Kidney glomerular epithelial cell (primary cell): ENCODE data around the gene KCTD2.
"Not testable (repeated sequence)": the region's sequence is repeated elsewhere in the genome, so short reads cannot be mapped to it uniquely, and the experiment has no call there.

Experiments
- DNase-seq: peaks from one replicate; lab custom pipeline; 2025; lab: John Stamatoyannopoulos, UW

The KCTD2 gene, protein sequence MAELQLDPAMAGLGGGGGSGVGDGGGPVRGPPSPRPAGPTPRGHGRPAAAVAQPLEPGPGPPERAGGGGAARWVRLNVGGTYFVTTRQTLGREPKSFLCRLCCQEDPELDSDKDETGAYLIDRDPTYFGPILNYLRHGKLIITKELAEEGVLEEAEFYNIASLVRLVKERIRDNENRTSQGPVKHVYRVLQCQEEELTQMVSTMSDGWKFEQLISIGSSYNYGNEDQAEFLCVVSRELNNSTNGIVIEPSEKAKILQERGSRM

DNA sequence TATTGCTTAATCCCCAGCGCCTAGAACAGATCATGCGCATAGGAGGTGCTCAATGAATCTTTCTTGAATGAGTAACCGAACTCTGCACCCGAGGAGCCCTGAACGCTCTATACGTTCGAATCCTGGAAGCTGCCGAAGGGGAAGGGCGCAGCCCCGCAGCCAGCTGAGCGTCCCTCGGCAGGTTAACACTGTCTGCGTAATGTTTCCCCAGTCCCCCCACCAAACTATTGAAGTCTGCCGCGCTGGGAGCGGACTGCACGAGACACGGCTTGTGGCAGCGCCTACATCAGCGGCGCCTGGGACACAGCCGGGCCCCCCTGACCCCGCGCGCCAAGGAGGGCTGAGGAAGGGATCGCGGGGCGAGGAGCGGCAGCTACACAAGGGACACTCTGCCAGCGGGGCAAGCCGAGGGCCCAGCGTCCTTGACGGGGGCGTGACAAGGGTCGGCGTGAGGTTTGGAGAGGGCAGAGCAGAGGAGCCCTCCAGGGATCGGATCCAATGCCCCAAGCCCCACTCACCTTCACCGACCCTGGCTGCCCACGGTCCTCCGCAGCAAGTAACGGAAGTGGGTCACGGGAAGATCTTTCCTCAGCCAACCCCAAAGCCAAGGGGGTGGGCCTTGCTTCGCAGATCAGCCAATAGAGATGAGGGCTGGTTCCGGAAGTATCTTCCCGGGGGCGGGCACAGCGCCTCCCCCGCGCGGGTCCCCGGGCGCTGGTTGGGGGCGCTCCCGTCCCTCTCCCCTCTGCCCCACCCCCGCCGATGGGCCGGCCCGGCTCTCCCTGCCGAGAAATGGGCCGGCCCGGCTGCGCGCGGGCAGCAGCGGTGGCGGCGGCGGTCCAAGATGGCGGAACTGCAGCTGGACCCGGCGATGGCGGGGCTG, at the start of gene KCTD2, which contains the start of gene ATP5PD:
Gene KCTD2 (plus strand): TSS at position 819 of the 883 bp plus-strand sequence. CDS start 26 bp downstream, at position 845.
Gene ATP5PD (minus strand): TSS at position 563 of the 883 bp plus-strand sequence. CDS start 4,319 bp downstream, outside the sequence.
- DNase-seq: peak; percentile 87

DNA sequence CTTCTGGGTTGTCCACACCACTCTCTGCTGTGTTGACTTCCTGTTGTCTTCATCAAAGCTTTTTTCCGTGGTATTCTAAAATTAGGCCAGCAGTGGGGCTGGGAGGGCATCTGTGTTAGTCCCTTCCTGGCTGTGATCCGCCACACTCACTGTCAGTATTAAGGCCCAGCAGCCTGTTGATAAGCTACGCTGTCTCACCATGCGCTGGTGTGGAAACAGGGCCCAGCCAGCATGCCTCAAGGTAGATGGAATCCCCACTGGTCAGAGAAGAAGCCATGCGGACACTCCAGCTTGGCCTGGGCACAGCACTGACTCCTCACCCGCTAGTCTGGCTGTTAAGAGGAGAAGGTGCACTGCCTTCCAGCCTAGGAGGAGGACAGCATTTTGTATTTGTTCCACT, 48.2 kb upstream of the KCTD2 start:
- DNase-seq: no peak

DNA sequence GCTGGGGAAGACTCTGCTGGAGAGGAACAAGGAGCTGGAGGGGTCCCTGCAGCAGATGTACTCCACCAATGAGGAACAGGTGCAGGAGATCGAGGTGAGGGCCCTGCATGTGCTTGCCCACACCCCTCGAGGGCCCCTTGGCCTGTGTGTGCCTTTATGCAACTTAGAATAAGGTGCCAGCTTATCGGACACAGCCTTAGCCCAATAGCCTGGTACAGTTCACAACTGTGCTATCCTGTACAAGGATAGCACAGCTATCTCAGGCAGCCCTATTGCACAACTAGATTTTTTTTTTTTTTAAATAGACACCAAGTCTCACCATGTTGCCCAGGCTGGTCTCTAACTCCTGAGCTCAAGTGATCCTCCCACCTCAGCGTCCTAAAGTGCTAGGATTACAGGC, 47.5 kb upstream of the KCTD2 start:
- DNase-seq: no peak

DNA sequence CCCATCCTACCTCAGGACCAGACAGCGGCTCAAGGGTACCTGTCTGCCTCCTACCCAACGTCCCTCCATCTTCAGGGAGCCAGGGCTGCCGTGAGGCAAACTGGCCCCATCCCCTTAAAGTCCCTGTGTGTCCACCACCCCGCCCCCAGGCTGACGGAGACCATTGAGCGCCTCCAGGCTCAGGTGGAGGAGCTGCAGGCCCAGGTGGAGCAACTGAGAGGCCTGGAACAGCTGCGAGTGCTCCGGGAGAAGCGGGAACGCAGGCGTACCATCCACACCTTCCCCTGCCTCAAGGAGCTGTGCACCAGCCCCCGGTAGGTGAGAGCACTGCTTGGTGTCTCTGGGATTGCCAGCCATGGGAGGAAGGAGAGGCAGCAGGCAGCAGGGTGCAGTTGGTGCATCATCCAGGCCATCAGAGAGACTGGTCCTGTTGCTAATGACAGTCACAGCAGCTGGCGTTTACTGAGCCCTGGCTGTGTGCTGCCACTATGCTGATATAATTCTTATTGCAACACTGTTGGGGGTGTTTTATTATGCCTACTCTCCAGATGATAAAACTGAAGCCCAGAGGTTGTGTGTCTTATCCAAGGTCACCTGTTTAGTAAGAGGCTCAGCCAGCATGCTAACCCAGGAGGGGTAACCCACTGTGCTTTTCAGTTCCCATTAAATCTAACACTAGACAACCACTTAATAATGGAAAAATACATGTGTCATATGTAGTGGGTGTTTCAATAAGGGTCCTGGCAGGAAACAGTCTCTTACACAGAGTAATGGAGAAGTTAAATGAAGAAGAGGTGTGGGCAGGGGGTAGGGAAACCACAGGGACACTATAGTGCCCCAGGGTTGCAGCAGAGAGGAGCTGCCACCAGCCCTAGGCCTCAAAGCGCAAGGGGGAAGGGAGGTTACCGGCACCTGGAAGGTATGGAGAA, 44.8 kb upstream of the KCTD2 start:
- DNase-seq: no peak

DNA sequence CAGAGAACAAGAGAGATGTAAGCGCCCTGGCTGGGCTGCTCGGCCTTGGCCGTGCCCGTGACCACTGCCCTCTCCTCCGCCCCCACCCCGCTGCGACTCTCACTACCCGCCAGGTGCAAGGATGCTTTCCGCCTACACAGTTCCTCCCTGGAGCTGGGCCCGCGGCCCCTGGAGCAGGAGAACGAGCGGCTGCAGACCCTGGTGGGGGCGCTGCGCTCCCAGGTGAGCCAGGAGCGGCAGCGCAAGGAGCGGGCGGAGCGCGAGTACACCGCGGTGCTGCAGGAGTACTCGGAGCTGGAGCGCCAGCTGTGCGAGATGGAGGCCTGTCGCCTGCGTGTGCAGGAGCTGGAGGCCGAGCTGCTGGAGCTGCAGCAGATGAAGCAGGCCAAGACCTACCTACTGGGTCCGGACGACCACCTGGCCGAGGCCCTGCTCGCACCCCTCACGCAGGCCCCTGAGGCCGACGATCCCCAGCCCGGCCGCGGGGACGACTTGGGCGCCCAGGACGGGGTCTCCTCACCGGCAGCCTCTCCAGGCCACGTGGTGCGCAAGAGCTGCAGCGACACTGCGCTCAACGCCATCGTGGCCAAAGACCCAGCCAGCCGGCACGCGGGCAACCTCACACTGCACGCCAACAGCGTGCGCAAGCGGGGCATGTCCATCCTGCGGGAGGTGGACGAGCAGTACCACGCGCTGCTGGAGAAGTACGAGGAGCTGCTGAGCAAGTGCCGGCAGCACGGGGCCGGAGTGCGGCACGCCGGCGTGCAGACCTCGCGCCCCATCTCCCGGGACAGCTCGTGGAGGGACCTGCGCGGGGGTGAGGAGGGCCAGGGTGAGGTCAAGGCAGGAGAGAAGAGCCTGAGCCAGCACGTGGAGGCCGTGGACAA, 43.7 kb upstream of the KCTD2 start:
- DNase-seq: no peak

DNA sequence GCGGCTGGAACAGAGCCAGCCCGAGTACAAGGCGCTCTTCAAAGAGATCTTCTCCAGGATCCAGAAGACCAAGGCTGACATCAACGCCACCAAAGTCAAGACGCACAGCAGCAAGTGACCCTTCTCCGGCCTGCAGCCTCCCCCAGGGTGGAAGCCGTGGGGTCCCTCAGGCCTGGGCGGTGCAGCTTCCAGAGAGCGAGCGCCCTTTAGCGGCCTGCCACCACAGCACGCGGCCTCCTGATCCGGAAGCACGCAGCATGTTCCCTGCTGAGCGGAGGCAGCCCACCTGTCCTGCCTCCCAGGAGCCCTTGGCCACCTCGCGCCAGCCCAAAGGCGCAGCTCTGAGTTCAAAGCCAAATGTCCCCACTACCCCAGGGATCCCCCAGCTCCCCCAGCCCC, 43.1 kb upstream of the KCTD2 start:
- DNase-seq: no peak

DNA sequence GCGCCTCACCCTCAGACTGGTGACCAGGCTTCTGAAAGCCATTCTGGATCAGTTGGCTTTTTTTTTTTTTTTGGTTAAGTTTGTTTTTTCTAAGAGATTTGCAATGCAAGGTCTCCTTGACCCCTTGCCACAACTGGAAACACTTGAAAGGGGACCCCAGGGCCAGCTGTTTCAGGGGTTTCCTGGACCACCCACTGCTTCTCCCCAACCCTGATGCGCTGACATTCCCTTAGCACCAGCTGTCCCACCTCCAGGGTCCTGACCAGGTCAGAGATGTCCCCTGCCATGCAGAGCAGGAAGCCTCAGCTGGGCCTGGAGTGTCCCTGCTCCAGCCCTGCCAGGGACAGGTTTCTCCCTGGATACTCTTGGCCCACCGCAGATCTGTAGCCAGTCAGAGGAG, 42.7 kb upstream of the KCTD2 start:
- DNase-seq: no peak

DNA sequence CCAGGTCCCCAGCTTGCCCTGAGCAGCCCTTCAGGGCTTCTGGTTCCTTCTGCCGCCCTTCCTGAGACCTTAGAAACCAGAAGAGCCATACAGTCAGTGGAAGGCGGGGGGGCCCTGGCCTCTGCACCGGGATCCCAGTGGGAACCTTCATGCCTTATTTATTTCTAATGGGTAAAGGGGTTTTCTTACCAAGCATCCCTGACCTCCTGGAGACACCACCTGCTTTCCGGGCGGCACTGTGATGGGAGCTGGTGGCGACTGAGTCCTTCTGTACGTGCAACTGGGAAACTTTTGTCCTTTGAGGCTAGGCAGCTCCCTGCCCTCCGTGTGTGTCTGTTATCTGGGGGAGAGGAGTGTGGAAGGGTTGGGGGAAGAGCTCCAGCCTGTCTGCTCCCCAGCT, 41.7 kb upstream of the KCTD2 start:
- no peak for DNase-seq

DNA sequence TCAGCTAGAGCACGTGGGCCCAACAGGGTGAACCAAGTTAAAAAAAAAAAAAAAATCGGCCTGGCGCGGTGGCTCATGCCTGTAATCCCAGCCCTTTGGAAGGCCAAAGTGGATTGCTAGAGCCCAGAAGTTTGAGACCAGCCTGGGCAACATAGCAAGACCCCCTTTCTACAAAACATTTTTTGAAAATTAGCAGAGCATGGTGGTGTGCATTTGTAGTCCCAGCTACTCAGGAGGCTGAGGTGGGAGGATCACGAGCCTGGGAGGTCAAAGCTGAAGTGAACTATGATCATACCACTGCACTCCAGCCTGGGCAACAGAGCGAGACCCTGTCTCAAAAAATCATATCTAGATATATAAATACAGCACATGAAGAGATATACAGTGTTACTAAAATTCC, 40.9 kb upstream of the KCTD2 start:
- DNase-seq: not testable (repeated sequence)

DNA sequence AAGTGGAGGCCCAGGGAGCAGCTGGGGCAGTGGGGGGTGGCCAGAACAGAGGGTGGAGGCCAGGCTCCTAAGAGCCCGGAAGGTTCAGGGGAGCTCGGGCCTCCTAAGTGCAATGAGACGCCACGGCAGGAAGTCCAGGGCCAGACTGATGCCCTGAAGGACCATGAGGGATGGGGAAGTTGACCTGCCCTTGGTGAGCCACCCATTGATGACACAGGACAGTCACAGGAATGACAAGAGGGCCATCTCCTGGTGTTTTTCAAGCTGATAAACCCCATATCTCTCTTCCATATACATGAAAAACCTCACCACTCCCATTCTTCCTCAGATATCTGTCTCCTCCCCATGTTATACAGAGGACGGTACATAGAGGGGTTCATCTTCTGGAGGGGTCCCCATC, 40.4 kb upstream of the KCTD2 start:
- no peak for DNase-seq

DNA sequence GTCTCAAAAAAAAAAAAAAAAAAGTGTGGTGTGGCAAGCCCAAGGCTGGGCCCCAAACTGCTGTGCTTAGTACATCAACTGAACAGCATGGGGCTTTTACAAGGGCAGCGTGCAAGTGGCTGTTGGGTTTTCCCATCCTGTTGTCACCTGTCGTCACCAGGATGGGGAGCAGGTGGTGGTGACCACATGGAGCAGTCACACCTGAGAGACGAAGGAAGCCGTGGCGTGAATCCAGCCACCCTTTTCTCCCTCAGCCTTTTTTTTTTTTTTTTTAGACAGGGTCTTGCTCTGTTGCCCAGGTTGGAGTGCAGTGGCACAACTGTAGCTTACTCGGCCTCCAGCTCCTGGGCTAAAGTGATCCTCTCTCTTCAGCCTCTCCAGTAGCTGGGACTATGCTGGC, 38.7 kb upstream of the KCTD2 start:
- DNase-seq: no peak

DNA sequence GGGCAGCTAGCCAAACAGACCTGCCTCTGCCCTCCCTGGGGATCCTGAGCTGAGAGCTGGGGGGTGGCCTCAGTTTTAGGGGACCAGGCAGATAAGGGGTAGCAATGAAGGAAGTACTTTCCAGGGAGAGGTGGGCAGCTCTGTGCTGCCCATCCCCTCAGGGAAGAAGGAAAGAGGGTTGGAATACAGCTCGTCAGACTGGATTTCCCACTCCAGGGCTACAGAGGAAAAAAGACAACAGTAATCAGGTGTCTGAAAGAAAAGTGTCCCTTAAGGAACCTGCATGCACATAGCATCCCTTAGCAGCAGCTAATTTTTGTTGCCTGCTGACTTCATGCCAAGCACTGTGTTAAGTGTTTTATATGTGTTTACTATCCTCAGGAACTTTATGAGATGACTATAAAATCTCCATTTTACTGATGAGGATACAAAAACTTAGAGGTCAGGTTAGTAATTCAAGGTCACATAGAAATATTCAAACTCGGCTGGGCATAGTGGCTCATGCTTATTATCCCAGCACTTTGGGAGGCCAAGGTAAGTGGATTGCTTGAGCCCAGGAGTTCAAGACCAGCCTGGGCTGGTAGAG, 37.8 kb upstream of the KCTD2 start:
- DNase-seq: no peak

DNA sequence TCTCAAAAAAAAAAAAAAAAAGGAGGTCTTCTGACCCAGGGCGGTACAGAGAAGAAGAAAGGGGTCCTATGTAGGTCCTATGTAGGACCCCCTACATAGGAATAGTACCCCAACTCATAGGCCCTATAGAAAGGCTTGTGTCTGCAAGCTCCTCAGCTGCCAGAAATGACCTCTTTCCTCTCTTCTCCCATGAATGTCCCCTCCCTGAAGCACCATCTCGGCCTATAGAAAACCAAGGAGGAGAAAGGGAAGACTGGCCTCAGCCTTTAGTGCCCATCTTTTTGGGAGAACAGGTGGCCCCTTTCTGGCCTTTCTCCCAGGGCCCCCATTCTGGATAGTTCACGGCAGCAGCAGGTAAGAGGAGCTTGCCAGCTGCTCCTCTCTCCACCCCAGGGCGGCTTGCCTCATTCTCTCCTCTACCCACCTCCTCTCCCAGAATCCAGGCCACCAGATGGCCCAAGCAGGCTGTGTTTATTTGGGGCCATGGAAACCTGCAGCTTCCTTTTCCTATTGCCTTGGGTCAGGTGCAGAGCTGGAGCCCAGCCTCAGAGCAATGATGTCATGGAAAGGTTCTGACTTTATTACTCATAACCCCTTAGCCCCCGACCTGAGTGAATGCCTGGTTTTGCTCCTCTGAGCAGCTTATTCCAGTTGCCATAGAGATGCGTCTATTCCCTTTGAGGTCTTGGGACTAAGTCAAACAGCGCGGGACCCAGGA, 36.2 kb upstream of the KCTD2 start:
- DNase-seq: peak; percentile 15

DNA sequence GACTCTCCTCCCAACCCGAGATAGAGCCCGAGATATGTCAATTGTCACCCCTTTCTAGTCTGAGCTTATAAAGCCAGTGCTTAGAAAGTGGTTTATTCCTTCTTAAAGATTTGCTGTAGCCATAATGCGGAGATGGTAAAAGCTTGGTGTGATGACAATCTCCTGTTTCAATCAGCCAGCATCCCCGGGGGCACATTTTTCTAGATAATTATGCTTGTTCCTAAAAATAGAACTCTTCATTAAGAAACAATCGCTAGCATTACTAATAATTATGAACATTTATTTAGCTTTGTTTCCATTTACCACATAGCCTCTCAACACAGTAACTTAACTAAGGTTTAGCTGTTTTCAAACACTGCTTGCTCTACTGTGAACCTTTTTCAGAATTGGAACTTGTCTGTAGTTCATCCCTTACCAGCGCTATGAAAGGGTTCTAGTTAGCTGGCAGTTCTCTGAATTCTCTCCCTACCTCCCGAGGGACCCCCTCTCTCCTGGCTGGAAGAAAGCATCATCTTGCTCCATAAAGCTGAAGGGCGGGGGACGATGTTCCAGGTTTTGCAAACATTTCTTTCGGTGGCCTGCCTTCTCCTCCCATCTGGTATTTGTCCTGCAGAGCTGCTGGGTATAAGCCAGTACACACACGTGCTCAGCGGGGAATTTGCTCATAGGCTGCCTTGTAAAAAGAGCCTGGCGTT, 35.5 kb upstream of the KCTD2 start:
- DNase-seq: no peak

DNA sequence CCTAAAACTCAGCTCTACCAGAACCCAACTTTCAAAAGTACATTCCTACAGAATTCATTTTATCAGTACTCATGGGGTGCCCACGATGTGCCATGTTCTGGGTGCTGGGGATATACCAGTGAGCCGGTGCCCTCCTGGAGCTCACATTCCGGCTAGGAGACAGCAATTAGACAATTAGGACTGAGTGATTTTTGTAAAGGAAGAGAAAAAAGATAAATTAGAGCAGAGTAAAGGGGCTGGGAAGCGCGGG, 35.0 kb upstream of the KCTD2 start:
- no peak for DNase-seq

DNA sequence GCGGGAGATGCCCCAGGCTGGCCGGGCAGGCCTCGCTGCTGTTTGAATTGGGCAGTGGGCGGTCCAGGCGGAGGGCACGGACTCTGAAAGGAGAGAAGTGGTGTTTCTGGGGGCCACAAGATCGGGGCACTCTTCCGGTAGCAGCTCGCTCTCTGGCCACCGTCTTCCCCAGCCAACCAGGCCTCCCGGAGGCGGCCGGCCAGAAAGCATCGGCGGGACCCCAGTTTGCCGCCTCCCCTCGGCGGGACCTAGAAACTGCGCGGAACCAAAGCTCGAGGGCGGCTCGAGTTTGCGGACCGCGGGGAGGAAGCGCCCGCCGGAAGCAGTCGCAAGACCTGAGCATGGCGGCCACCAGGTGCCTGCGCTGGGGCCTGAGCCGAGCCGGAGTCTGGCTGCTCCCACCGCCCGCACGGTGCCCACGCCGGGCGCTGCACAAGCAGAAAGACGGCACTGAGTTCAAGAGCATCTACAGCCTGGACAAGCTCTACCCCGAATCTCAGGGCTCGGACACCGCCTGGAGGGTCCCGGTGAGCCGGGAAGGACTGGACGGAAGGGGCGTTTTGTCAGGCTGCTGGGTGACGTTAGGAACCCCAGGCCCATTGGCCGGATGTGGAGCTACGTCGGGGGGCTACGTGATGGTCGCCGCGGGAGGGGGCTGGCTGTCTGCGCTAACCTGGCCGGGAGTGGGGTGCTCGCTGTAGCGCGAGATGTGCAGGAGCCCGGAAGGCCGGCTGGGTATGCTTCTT, 34.5 kb upstream of the KCTD2 start, which contains the start of gene MRPL58:
Gene MRPL58 (plus strand): TSS at position 325 of the 746 bp plus-strand sequence. CDS start 17 bp downstream, at position 342.
- DNase-seq: peak; percentile 88

DNA sequence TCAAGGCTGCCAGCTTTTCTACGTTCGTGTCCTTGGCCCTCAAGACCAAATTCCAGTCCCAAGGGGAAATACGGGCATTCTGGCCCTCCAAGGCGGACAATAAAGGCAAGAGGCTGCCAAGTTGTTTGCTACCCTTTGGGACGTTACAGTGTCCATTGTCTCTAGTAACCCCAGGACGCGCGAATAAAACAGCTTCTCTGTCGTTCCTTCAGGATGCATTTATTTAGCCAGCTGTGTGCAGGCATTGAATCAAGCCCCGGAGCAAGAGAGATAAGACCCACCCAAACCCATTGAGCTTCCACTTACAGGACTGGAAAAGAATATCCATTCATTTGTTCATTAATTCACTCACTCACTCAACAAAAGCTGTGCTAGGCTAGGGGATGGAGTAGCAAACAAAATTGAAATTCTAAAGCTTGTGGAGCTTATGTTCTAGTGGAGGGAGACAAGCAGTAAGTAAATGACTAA, 33.9 kb upstream of the KCTD2 start:
- no peak for DNase-seq

DNA sequence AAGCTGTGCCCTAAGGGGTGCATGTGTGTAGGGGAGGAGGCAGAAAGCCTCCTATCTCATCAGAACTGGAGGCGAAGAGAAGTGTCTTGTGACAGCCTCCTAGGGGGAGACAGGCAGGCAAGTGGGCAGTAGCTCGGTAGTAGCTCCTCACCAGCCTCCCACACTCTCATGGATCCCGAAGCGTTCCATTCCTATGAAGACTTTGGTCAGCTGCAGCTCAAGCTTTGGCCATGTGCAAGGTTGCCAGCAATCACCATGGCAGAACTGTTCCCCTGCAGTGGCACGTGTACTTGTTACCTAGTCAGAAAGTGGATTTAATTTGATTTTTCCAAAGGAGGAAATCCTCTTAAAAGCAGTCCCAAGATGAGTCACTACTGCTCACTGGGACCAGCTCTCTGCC, 27.9 kb upstream of the KCTD2 start:
- DNase-seq: no peak

DNA sequence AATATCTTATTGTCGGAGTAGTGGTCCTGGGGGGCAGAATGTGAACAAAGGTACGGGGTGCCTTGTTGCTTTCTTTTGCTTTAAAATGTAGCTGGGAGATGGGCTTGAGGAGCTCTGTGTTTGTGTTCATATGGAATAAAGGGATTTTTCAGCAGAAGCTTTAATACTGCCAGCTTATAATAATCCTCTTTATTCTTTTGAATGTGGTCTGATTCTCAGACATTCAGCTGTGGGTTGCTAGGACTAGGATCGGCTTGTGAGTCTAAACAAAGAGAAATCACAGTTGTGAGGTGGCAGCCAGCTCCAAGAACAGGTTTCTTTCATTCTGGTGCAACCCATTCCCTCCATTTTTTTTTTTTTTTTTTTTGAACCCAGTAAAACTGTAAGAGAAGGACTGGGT, 27.3 kb upstream of the KCTD2 start:
- DNase-seq: no peak
